Measurements from ENCODE around the gene TMEM212.

- TF ChIP-seq CTCF (IDR thresholded peaks at IDR 0.05) = no peak
- TF ChIP-seq EP300 (IDR thresholded peaks at IDR 0.05) = no peak
- TF ChIP-seq POLR2AphosphoS5 (IDR thresholded peaks at IDR 0.05) = no peak
- no peak for TF ChIP-seq POLR2A (IDR thresholded peaks at IDR 0.05)
These were observed 20.8 kb downstream of the TMEM212 start for GRCh38 chr3:171863920-171864319.

Measured in sigmoid colon (tissue), 4 donors.